Activated naive CD8-positive, alpha-beta T cell treated with anti-CD3 and anti-CD28 coated beads for 36 hours (primary cell): ENCODE measurements around the gene SIPA1L2. TPM values are rescaled to one million over a fixed set of nuclear protein-coding genes. Genes with fewer than 3 reads are reported as not detected.
A peak's percentile ranks its signal among the peaks of the same experiment; 100 is the strongest.
"Not testable (repeated sequence)": the region's sequence is repeated elsewhere in the genome, so short reads cannot be mapped to it uniquely, and the experiment has no call there.

Source experiments
- DNase-seq: peaks from one replicate; pipeline ENCODE4 v3.0.0; 2021
- H3K27ac Mint-ChIP-seq: one replicate; pipeline ENCODE4 v1.8.0; 2022; ENCODE audit warnings: mild to moderate bottlenecking, moderate library complexity, mixed read lengths
- H3K27me3 Mint-ChIP-seq: one replicate; pipeline ENCODE4 v1.8.0; 2022; ENCODE audit warnings: mild to moderate bottlenecking, mixed read lengths
- H3K36me3 Mint-ChIP-seq: one replicate; pipeline ENCODE4 v1.8.0; 2021; ENCODE audit warnings: mild to moderate bottlenecking, mixed read lengths
- H3K4me1 Mint-ChIP-seq: one replicate; pipeline ENCODE4 v1.8.0; 2021; ENCODE audit warnings: mixed read lengths
- H3K4me3 Mint-ChIP-seq: one replicate; pipeline ENCODE4 v1.8.0; 2022; ENCODE audit warnings: mild to moderate bottlenecking, moderate library complexity, mixed read lengths
- H3K9me3 Mint-ChIP-seq: one replicate; pipeline ENCODE4 v1.8.0; 2022; ENCODE audit warnings: mixed read lengths
- total RNA-seq, 2 experiments: library from RNA; stranded (reverse); gene quantifications; one replicate each; pipeline ENCODE4 v1.2.3, GENCODE V29; 2021

SIPA1L2 gene
- total RNA-seq, 2 experiments from 2014 or later = 1.6 to 1.7 TPM

DNA sequence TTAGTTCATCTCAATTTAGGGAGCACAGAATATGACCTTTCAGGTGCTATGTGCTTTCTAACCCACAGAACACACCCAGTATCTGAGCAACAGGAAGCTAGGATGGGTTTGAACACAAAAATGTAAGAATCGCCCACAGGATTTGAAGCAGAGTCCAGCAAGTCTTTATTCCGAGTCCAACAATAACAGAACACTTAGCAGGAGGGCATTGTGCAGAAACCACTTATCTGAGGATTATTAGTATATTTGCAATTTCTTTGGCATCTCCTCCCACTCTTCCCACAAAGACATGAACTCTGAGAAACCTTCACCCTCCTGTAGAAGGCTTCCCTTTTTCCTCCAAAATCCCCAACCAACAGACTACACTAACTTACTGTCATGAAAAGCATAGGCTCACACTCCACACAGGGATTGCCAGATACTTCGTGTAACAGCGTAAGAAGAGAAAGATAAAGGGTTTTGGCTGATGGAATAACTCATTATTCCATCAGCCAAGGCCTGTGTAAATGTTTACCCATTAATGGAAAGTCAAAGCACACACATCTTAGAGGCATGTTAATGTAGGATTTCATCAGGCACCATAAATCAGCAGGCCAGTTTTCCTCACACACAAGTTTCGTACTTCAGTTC is 16.1 kb downstream of the SIPA1L2 start:
- Mint-ChIP-seq H3K36me3 (no peaks in the 10 kb centered on the region), H3K27ac (no peak overlapping the region), H3K27me3 (peaks cover 17% of the 10 kb centered on the region), H3K9me3 (no peaks in the 10 kb centered on the region), H3K4me1 (no peaks in the 10 kb centered on the region), H3K4me3 (no peak overlapping the region)
- DNase-seq = no peak

- H3K4me3 Mint-ChIP-seq, H3K4me1 Mint-ChIP-seq, H3K27ac Mint-ChIP-seq, H3K36me3 Mint-ChIP-seq, H3K9me3 Mint-ChIP-seq, DNase-seq: not testable (repeated sequence)
- peaks cover 13% of the 10 kb centered on the region for H3K27me3 Mint-ChIP-seq
Observed at GRCh38 chr1:232612836-232613235, 17.1 kb downstream of the SIPA1L2 start.

DNA sequence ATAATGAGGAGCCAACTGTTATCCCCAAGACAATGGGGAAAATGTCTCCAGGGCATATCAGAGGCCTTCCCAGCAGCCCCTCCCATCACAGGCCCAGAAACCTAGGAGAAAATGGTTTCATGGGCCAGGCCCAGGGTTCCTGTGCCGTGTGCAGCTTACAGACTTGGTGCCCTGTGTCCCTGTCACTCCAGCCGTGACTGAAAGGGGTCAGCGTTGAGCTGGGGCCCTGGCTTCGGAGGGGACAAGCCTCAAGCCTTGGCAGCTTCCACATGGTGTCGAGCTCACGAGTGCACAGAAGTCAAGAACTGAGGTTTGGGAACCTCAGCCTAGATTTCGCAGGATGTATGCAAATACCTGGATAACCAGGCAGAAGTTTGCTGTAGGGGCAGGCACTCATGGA is 18.1 kb downstream of the SIPA1L2 start:
- Mint-ChIP-seq H3K27ac (no peak overlapping the region), H3K9me3 (no peaks in the 10 kb centered on the region), H3K4me1 (no peaks in the 10 kb centered on the region), H3K36me3 (no peaks in the 10 kb centered on the region), H3K4me3 (no peak overlapping the region), H3K27me3 (peaks cover 7% of the 10 kb centered on the region)
- no peak for DNase-seq

GRCh38 chr1:232610902-232611745 is 18.8 kb downstream of the SIPA1L2 start:
- not testable (repeated sequence) for H3K4me1 Mint-ChIP-seq, H3K27ac Mint-ChIP-seq, H3K9me3 Mint-ChIP-seq, H3K27me3 Mint-ChIP-seq, DNase-seq, H3K4me3 Mint-ChIP-seq, H3K36me3 Mint-ChIP-seq

DNA sequence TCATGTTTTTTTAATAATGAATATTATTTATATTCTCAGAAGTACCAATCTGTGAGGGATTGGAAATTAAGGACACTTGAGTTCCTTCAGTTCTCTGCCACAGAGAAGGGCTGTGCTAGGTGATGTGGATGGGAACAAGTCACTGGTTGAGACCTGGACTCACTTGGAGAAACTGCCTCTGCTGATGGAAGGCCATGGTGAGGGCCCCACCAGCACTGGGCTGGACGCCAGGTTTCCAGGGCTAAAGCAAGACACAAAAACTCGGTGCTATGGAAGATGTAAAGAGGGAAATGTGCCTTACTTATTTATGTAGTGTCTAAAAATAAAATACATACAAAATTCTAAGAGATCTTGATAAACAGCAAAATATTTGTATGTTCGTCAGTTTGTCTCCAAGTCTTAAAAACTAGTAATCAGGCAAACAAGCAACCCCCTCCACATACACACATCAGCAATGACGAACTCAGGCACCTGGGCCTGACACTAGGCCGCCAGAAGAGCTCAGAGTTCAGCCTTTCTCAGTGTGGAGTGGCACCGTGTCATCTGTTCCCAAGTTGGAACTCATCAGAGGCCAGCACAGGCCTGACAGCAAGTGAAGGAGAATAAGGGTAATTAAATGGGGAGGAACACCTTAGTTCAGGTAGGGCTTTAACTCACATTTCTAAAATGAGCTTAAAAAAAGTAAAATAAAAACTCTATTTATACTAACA is 19.6 kb downstream of the SIPA1L2 start:
- H3K4me3 Mint-ChIP-seq = no peak overlapping the region
- DNase-seq = no peak
- H3K27ac Mint-ChIP-seq = no peak overlapping the region
- no peaks in the 10 kb centered on the region for H3K4me1 Mint-ChIP-seq
- H3K36me3 Mint-ChIP-seq = no peaks in the 10 kb centered on the region
- H3K9me3 Mint-ChIP-seq = no peaks in the 10 kb centered on the region
- H3K27me3 Mint-ChIP-seq = peaks cover 7% of the 10 kb centered on the region

GRCh38 chr1:232608427-232608826 is 21.5 kb downstream of the SIPA1L2 start:
- no peaks in the 10 kb centered on the region for H3K9me3 Mint-ChIP-seq
- H3K36me3 Mint-ChIP-seq = no peaks in the 10 kb centered on the region
- H3K4me1 Mint-ChIP-seq = no peaks in the 10 kb centered on the region
- no peak overlapping the region for H3K27ac Mint-ChIP-seq
- DNase-seq = no peak
- H3K27me3 Mint-ChIP-seq = no peaks in the 10 kb centered on the region
- no peak overlapping the region for H3K4me3 Mint-ChIP-seq

DNA sequence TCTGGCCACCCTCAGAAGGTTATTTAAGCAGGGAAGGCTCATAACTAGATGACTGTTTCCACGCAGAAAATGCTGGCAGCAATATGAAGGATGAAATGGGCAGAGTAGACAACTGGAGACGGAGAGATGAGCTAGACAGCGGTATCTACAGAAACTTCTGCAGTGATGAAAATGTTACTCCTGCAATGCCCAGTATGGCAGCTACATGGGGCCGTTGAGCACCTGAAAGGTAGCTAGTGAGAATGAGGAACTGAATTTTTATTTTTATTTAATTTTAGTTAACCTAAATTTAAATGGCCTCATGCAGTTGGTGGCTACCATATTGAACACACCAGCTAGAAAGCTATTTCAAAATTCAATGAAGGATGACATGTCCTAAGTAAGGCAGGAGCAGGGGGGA is 27.3 kb downstream of the SIPA1L2 start:
- DNase-seq = no peak

DNA sequence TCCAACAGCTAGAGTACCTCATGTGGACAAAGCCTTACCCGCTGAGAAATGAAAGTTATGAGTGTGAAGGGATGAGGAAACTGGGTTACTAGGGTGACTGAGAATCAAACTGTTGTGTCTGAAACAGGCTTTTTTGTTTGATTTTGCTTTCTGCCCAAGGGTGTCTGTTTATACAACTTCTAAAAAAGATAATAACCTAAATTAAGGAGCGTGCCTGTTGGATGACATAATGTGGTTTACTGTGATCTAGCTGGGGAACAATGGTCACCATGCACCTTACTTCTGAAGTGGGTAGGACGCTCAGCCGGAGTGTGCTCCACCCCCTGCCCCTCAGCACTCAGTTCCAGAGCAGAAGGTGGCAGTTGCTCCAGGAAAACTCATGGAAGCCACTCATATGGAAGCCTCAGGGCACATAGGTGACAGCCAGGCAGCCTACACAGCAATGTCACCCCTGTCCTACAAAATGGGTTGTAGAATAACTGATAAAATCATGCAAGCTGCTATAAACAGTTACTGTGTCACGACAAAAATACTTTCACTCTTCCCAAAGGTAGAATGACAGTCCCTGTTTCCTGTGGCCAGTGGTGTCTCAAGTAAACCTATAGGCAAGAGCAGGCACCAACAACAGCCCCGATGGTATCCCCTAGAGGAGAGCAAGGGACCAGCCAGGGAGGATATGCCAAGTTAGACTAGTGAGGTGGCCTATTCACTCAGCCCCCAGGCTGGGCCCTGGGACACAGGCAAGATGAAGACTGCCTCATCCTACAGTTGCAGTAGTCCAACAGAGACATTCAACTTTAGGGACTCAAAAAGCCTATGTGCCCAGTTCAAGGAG is 29.3 kb downstream of the SIPA1L2 start:
- H3K27me3 Mint-ChIP-seq = no peaks in the 10 kb centered on the region
- H3K4me3 Mint-ChIP-seq = no peak overlapping the region
- H3K27ac Mint-ChIP-seq = no peak overlapping the region
- no peaks in the 10 kb centered on the region for H3K9me3 Mint-ChIP-seq
- H3K4me1 Mint-ChIP-seq = peaks cover 14% of the 10 kb centered on the region
- no peak for DNase-seq
- H3K36me3 Mint-ChIP-seq = no peaks in the 10 kb centered on the region

More for the DNA sequence above, 27.3 kb downstream of the SIPA1L2 start:
- Mint-ChIP-seq H3K4me1 (peaks cover 8% of the 10 kb centered on the region), H3K4me3 (no peak overlapping the region), H3K27me3 (no peaks in the 10 kb centered on the region), H3K27ac (no peak overlapping the region), H3K9me3 (no peaks in the 10 kb centered on the region), H3K36me3 (no peaks in the 10 kb centered on the region)

DNA sequence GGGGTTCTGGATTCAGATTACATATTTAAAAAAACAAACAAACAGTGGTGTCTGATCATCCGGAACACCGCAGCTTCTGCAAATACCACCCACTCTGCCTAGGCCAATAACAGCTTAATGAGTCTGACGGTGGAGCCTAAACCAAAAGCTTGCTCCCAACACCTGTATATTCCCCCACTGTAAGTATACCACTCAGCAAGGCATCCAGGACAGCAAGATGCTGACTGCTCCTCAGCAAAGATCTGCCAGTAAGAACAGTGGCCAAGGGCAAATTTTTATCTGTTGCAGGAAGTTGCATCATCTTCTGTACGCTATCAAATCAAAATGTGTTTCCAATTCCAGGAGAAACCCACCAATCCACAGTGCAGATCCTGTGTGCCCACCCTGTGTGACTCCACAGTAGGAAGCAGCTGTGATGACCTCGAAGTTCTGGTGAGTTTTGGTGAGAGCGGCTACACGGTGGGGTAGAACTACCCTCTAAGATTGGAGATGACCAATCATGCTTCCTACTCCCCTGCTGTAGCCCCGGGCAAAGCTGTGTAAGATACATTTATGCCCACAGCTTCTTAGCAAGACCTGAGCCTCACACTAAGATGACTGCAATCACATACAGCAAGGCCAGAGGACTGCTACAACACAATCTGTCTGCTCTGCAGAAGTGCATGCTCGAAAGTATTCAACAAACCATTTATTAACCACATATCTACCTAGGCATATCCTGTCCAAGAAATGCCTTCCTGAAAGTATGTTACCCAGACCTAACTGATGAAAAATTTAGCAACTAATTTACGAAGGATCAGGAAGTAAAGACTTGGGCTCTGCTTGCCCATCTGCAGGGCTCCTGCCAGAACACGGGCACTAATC is 30.5 kb downstream of the SIPA1L2 start:
- Mint-ChIP-seq H3K27me3 (no peaks in the 10 kb centered on the region), H3K4me3 (no peak overlapping the region), H3K27ac (peak overlapping the region; percentile 9), H3K4me1 (peaks cover 14% of the 10 kb centered on the region), H3K36me3 (no peaks in the 10 kb centered on the region), H3K9me3 (no peaks in the 10 kb centered on the region)
- no peak for DNase-seq

GRCh38 chr1:232598837-232599177 is 31.1 kb downstream of the SIPA1L2 start:
- Mint-ChIP-seq H3K36me3 (no peaks in the 10 kb centered on the region), H3K4me1 (peaks cover 14% of the 10 kb centered on the region), H3K27ac (no peak overlapping the region), H3K27me3 (no peaks in the 10 kb centered on the region), H3K4me3 (no peak overlapping the region), H3K9me3 (no peaks in the 10 kb centered on the region)
- DNase-seq = no peak

DNA sequence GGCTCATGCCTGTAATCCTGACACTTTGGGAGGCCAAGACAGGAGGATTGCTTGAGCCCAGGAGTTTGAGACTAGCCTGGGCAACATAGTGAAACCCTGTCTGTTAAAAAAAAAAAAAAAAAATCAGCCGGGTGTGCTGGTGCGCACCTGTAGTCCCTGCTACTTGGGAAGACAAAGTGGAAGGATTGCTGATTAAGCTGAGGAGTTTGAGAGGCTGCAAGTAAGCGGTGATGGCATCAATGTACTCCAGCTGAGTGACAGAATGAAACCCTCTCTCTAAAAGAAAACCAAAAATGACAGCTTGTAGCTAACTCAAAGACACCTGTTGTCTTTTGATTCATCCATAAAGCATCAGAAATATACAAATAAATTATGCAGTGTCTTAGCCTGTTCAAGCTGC is 31.8 kb downstream of the SIPA1L2 start:
- no peak overlapping the region for H3K4me3 Mint-ChIP-seq

DNA sequence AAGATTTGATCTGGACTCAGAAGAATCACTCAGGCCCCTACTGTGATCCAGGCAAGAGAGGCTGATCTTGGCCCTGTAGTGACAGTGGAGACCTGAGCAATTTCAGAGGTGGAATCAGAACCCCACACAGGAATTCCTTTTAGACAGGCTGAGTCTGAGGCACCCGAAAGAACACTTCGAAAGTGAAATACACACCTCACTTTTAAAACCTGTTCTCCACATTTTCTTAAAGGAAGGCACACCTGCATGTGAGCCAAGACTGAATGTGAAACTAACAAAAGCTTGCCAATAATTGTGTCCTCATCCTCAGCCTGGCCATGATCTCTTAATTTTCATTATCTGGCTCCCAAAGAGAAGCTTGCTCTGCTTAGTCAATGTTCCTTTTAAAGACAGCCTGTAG is 32.2 kb downstream of the SIPA1L2 start:
- H3K4me3 Mint-ChIP-seq = no peak overlapping the region
- no peak overlapping the region for H3K27ac Mint-ChIP-seq
- peaks cover 14% of the 10 kb centered on the region for H3K4me1 Mint-ChIP-seq
- DNase-seq = no peak
- H3K36me3 Mint-ChIP-seq = no peaks in the 10 kb centered on the region
- no peaks in the 10 kb centered on the region for H3K9me3 Mint-ChIP-seq
- H3K27me3 Mint-ChIP-seq = no peaks in the 10 kb centered on the region

More for the DNA sequence above, 31.8 kb downstream of the SIPA1L2 start:
- Mint-ChIP-seq H3K27me3 (no peaks in the 10 kb centered on the region), H3K4me1 (peaks cover 14% of the 10 kb centered on the region), H3K27ac (no peak overlapping the region), H3K36me3 (no peaks in the 10 kb centered on the region), H3K9me3 (no peaks in the 10 kb centered on the region)
- DNase-seq = no peak

- no peak overlapping the region for H3K27ac Mint-ChIP-seq
Observed at GRCh38 chr1:232596666-232597303, 33.1 kb downstream of the SIPA1L2 start.

More at GRCh38 chr1:232596666-232597303, 33.1 kb downstream of the SIPA1L2 start:
- Mint-ChIP-seq H3K36me3 (no peaks in the 10 kb centered on the region), H3K27me3 (no peaks in the 10 kb centered on the region), H3K9me3 (no peaks in the 10 kb centered on the region), H3K4me3 (no peak overlapping the region), H3K4me1 (peaks cover 14% of the 10 kb centered on the region)
- DNase-seq = no peak
